GM21526 (cell line): ENCODE measurements around the gene MYH6.

Source experiments
- ATAC-seq: cut with Tn5 transposase; IDR thresholded peaks from one replicate; pipeline ENCODE4 v1.9.1; 2021; ENCODE audit warnings: moderate library complexity; ENCODE audit not compliant: unreplicated experiment, low FRiP score

The MYH6 gene

GRCh38 chr14:23379366-23380196, 28.5 kb downstream of the MYH6 start:
- no peak for ATAC-seq

GRCh38 chr14:23378612-23379220, 29.4 kb downstream of the MYH6 start:
- ATAC-seq: no peak

GRCh38 chr14:23377573-23378563, 30.2 kb downstream of the MYH6 start:
- no peak for ATAC-seq

GRCh38 chr14:23377198-23377550, 30.9 kb downstream of the MYH6 start:
- no peak for ATAC-seq

GRCh38 chr14:23376482-23377197, 31.4 kb downstream of the MYH6 start, which contains the start of gene CMTM5:
Gene CMTM5 (plus strand): TSS chr14:23377046. CDS start chr14:23377252, 206 bp downstream.
- no peak for ATAC-seq

GRCh38 chr14:23375527-23376251, 32.4 kb downstream of the MYH6 start:
- no peak for ATAC-seq

- no peak for ATAC-seq
These were observed 35.0 kb downstream of the MYH6 start for GRCh38 chr14:23373041-23373440.

GRCh38 chr14:23372509-23372908, 35.6 kb downstream of the MYH6 start, which contains the start of gene IL25:
Gene IL25 (plus strand): TSS chr14:23372809.
- no peak for ATAC-seq

- no peak for ATAC-seq
These were observed 36.2 kb downstream of the MYH6 start for GRCh38 chr14:23371865-23372264.

- ATAC-seq: no peak
These were observed 37.9 kb downstream of the MYH6 start for GRCh38 chr14:23370221-23370620.

GRCh38 chr14:23366426-23366921, 41.6 kb downstream of the MYH6 start:
- no peak for ATAC-seq

- no peak for ATAC-seq
These were observed 42.2 kb downstream of the MYH6 start for GRCh38 chr14:23365732-23366425.

GRCh38 chr14:23365036-23365731, 42.9 kb downstream of the MYH6 start, which contains the start of gene EFS:
Gene EFS (minus strand): TSS chr14:23365172. CDS start chr14:23365025, 147 bp downstream.
- ATAC-seq: no peak

- no peak for ATAC-seq
These were observed 43.7 kb downstream of the MYH6 start for GRCh38 chr14:23364164-23365035.

- no peak for ATAC-seq
These were observed 45.9 kb downstream of the MYH6 start for GRCh38 chr14:23362200-23362599.

GRCh38 chr14:23361763-23362162, 46.3 kb downstream of the MYH6 start:
- ATAC-seq: no peak

GRCh38 chr14:23361320-23361719, 46.8 kb downstream of the MYH6 start:
- no peak for ATAC-seq
